H1 (cell line): ENCODE data around the gene TMCO1.

Experiments
- BCL11A ChIP-seq, 2 experiments: IDR thresholded peaks; one replicate each; pipeline ENCODE4 v1.6.1; 2011; ENCODE audit warnings: low read depth in 2 of 2, low read length in 2 of 2, mild to moderate bottlenecking in 2 of 2
- CEBPB ChIP-seq: IDR thresholded peaks from 2 replicates; pipeline ENCODE4 v1.6.1; 2012; ENCODE audit warnings: low read depth, low read length
- EP300 ChIP-seq, 2 experiments: IDR thresholded peaks; 1 replicate in 1 of 2; 2 replicates in 1 of 2; pipeline ENCODE4 v1.6.1; 2011 to 2012; ENCODE audit warnings: low read depth in 2 of 2, low read length in 2 of 2, mild to moderate bottlenecking in 2 of 2, borderline replicate concordance in 1 of 2, inconsistent platforms in 1 of 2, moderate library complexity in 1 of 2
- EZH2 ChIP-seq: fragments of 200-600 bp; sonication (generic); IDR thresholded peaks from 2 replicates; pipeline ENCODE4 v1.7.1; 2012; ENCODE audit warnings: low read depth, mild to moderate bottlenecking, moderate library complexity, low read length, inconsistent platforms; ENCODE audit not compliant: severe bottlenecking
- MAFK ChIP-seq: IDR thresholded peaks from 2 replicates; pipeline ENCODE4 v1.6.1; 2012; ENCODE audit warnings: low read depth, mild to moderate bottlenecking, improper control_type of control experiment, low read length
- POLR2A ChIP-seq, 2 experiments: IDR thresholded peaks; 1 replicate in 1 of 2; 2 replicates in 1 of 2; pipeline ENCODE4 v1.6.1; 2011; ENCODE audit warnings: low read depth in 2 of 2, low read length in 2 of 2, mild to moderate bottlenecking in 2 of 2; ENCODE audit errors: control extremely low read depth in 1 of 2
- RBBP5 ChIP-seq: IDR thresholded peaks from 2 replicates; pipeline ENCODE4 v1.7.1; 2012; ENCODE audit warnings: low read depth, mild to moderate bottlenecking, inconsistent platforms, low read length, moderate library complexity, borderline replicate concordance
- RXRA ChIP-seq: IDR thresholded peaks from 2 replicates; pipeline ENCODE4 v1.6.1; 2011; ENCODE audit warnings: low read depth, mild to moderate bottlenecking, low read length, moderate library complexity; ENCODE audit not compliant: insufficient read depth
- TF ChIP-seq, protein P1 (sequence below), 3 experiments: IDR thresholded peaks; 1 replicate in 2 of 3; 2 replicates in 1 of 3; pipeline versions ENCODE4 v1.5.1 to v1.6.1; 2011; ENCODE audit warnings: low read length in 3 of 3, mild to moderate bottlenecking in 3 of 3, inconsistent platforms in 2 of 3, low read depth in 1 of 3, moderate library complexity in 1 of 3; ENCODE audit not compliant: insufficient read depth in 1 of 3; ENCODE audit errors: control extremely low read depth in 1 of 3
- TF ChIP-seq, protein P2 (sequence below): IDR thresholded peaks from 2 replicates; pipeline ENCODE4 v1.6.1; 2011; ENCODE audit warnings: low read length, improper control_type of control experiment
- TF ChIP-seq, protein P3 (sequence below): IDR thresholded peaks from 2 replicates; pipeline ENCODE4 v1.6.1; 2011; ENCODE audit warnings: low read depth, mild to moderate bottlenecking, low read length; ENCODE audit not compliant: insufficient read depth
- TF ChIP-seq, protein P4 (sequence below): fragments of 300-600 bp; sonication (generic); IDR thresholded peaks from 2 replicates; pipeline ENCODE4 v1.7.1; 2012; ENCODE audit warnings: low read length, moderate library complexity, mild to moderate bottlenecking, inconsistent platforms; ENCODE audit not compliant: insufficient replicate concordance

DNA sequence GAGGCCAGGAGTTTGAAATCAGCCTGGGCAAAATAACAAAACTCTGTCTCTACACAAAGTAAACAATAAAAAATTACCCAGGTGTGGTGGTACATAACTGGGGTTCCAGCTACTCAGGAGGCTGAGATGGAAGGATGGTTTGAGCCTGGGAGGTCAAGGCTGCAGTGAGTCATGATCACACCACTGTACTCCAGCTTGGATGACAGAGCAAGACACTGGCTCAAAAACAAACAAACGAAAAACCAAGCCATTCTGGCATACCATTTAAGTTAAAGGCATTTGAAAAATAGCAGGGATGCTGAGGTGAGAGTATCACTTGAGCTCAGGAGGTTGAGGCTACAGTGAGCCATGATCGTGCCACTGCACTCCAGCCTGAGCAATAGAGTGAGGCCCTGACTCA, 65.0 kb downstream of the TMCO1 start:
- TF ChIP-seq, protein P1, sequence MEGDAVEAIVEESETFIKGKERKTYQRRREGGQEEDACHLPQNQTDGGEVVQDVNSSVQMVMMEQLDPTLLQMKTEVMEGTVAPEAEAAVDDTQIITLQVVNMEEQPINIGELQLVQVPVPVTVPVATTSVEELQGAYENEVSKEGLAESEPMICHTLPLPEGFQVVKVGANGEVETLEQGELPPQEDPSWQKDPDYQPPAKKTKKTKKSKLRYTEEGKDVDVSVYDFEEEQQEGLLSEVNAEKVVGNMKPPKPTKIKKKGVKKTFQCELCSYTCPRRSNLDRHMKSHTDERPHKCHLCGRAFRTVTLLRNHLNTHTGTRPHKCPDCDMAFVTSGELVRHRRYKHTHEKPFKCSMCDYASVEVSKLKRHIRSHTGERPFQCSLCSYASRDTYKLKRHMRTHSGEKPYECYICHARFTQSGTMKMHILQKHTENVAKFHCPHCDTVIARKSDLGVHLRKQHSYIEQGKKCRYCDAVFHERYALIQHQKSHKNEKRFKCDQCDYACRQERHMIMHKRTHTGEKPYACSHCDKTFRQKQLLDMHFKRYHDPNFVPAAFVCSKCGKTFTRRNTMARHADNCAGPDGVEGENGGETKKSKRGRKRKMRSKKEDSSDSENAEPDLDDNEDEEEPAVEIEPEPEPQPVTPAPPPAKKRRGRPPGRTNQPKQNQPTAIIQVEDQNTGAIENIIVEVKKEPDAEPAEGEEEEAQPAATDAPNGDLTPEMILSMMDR (IDR thresholded peaks at IDR 0.05; ENCODE audit: control extremely low read depth in 1 of 3, insufficient read depth in 1 of 3, low read depth in 1 of 3, low read length in 3 of 3) = no peak
- TF ChIP-seq, protein P2, sequence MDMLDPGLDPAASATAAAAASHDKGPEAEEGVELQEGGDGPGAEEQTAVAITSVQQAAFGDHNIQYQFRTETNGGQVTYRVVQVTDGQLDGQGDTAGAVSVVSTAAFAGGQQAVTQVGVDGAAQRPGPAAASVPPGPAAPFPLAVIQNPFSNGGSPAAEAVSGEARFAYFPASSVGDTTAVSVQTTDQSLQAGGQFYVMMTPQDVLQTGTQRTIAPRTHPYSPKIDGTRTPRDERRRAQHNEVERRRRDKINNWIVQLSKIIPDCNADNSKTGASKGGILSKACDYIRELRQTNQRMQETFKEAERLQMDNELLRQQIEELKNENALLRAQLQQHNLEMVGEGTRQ = no peak
- TF ChIP-seq POLR2A (IDR thresholded peaks at IDR 0.05; ENCODE audit: control extremely low read depth in 1 of 2, low read depth in 2 of 2, low read length in 2 of 2) (no peak), EP300 (IDR thresholded peaks at IDR 0.05; ENCODE audit: borderline replicate concordance in 1 of 2, low read depth in 2 of 2, low read length in 2 of 2) (no peak), BCL11A (IDR thresholded peaks at IDR 0.05; ENCODE audit: low read depth in 2 of 2, low read length in 2 of 2) (no peak), EZH2 (no peak), RXRA (no peak), RBBP5 (no peak), CEBPB (no peak), MAFK (no peak)
- TF ChIP-seq, protein P3, sequence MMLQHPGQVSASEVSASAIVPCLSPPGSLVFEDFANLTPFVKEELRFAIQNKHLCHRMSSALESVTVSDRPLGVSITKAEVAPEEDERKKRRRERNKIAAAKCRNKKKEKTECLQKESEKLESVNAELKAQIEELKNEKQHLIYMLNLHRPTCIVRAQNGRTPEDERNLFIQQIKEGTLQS = no peak
- TF ChIP-seq, protein P4, sequence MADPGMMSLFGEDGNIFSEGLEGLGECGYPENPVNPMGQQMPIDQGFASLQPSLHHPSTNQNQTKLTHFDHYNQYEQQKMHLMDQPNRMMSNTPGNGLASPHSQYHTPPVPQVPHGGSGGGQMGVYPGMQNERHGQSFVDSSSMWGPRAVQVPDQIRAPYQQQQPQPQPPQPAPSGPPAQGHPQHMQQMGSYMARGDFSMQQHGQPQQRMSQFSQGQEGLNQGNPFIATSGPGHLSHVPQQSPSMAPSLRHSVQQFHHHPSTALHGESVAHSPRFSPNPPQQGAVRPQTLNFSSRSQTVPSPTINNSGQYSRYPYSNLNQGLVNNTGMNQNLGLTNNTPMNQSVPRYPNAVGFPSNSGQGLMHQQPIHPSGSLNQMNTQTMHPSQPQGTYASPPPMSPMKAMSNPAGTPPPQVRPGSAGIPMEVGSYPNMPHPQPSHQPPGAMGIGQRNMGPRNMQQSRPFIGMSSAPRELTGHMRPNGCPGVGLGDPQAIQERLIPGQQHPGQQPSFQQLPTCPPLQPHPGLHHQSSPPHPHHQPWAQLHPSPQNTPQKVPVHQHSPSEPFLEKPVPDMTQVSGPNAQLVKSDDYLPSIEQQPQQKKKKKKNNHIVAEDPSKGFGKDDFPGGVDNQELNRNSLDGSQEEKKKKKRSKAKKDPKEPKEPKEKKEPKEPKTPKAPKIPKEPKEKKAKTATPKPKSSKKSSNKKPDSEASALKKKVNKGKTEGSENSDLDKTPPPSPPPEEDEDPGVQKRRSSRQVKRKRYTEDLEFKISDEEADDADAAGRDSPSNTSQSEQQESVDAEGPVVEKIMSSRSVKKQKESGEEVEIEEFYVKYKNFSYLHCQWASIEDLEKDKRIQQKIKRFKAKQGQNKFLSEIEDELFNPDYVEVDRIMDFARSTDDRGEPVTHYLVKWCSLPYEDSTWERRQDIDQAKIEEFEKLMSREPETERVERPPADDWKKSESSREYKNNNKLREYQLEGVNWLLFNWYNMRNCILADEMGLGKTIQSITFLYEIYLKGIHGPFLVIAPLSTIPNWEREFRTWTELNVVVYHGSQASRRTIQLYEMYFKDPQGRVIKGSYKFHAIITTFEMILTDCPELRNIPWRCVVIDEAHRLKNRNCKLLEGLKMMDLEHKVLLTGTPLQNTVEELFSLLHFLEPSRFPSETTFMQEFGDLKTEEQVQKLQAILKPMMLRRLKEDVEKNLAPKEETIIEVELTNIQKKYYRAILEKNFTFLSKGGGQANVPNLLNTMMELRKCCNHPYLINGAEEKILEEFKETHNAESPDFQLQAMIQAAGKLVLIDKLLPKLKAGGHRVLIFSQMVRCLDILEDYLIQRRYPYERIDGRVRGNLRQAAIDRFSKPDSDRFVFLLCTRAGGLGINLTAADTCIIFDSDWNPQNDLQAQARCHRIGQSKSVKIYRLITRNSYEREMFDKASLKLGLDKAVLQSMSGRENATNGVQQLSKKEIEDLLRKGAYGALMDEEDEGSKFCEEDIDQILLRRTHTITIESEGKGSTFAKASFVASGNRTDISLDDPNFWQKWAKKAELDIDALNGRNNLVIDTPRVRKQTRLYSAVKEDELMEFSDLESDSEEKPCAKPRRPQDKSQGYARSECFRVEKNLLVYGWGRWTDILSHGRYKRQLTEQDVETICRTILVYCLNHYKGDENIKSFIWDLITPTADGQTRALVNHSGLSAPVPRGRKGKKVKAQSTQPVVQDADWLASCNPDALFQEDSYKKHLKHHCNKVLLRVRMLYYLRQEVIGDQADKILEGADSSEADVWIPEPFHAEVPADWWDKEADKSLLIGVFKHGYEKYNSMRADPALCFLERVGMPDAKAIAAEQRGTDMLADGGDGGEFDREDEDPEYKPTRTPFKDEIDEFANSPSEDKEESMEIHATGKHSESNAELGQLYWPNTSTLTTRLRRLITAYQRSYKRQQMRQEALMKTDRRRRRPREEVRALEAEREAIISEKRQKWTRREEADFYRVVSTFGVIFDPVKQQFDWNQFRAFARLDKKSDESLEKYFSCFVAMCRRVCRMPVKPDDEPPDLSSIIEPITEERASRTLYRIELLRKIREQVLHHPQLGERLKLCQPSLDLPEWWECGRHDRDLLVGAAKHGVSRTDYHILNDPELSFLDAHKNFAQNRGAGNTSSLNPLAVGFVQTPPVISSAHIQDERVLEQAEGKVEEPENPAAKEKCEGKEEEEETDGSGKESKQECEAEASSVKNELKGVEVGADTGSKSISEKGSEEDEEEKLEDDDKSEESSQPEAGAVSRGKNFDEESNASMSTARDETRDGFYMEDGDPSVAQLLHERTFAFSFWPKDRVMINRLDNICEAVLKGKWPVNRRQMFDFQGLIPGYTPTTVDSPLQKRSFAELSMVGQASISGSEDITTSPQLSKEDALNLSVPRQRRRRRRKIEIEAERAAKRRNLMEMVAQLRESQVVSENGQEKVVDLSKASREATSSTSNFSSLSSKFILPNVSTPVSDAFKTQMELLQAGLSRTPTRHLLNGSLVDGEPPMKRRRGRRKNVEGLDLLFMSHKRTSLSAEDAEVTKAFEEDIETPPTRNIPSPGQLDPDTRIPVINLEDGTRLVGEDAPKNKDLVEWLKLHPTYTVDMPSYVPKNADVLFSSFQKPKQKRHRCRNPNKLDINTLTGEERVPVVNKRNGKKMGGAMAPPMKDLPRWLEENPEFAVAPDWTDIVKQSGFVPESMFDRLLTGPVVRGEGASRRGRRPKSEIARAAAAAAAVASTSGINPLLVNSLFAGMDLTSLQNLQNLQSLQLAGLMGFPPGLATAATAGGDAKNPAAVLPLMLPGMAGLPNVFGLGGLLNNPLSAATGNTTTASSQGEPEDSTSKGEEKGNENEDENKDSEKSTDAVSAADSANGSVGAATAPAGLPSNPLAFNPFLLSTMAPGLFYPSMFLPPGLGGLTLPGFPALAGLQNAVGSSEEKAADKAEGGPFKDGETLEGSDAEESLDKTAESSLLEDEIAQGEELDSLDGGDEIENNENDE = no peak
